CD4-positive, alpha-beta T cell (primary cell): Measurements from ENCODE around the gene MORC3. TPM values are rescaled to one million over a fixed set of nuclear protein-coding genes. Genes with fewer than 3 reads are reported as not detected.

ENCODE experiments used
- ATAC-seq: fragments of 200-7000 bp; cut with Tn5 transposase; one replicate; pipeline ENCODE4 v1.10.0; 2022; ENCODE audit warnings: mild to moderate bottlenecking; ENCODE audit not compliant: poor library complexity
- CTCF ChIA-PET: fragments of 350-600 bp; sonication (Branson Sonifier 250); formaldehyde crosslinking; loops from one replicate; lab custom pipeline; 2021; ENCODE audit warnings: antibody characterized with exemption, inconsistent platforms; lab: Charles Lee
- POLR2A ChIA-PET: fragments of 350-600 bp; sonication (Branson Sonifier 250); formaldehyde crosslinking; loops from one replicate; lab custom pipeline; 2021; ENCODE audit warnings: antibody characterized with exemption, inconsistent platforms; lab: Charles Lee
- DNase-seq, 14 experiments: peaks; one replicate each; pipeline ENCODE4 v3.0.0-alpha.2; 2013 to 2020; ENCODE audit warnings: mixed read lengths in 2 of 14
- H3K27ac ChIP-seq, 2 donors: one replicate each; pipeline versions ENCODE4 v1.5.1 to v1.7.0; 2013; ENCODE audit warnings: low read length in 2 of 2, low read depth in 1 of 2, mild to moderate bottlenecking in 1 of 2
- H3K27me3 ChIP-seq, 2 experiments: 1 replicate in 1 of 2; 2 replicates in 1 of 2; pipeline versions ENCODE4 v1.6.1 to v1.7.0; 2013; ENCODE audit warnings: low read length in 2 of 2, control low read depth in 1 of 2, mild to moderate bottlenecking in 1 of 2, moderate library complexity in 1 of 2; ENCODE audit not compliant: insufficient read depth in 2 of 2, control insufficient read depth in 1 of 2
- H3K36me3 ChIP-seq: one replicate; pipeline ENCODE4 v1.6.1; 2013; ENCODE audit warnings: low read length, control low read depth; ENCODE audit not compliant: insufficient read depth
- H3K4me1 ChIP-seq: one replicate; pipeline ENCODE4 v1.6.1; 2013; ENCODE audit warnings: low read length, control low read depth; ENCODE audit not compliant: insufficient read depth
- H3K4me3 ChIP-seq: one replicate; pipeline ENCODE4 v1.5.1; 2013; ENCODE audit warnings: mild to moderate bottlenecking, low read length, moderate library complexity
- H3K9me3 ChIP-seq, 2 experiments: 1 replicate in 1 of 2; 2 replicates in 1 of 2; pipeline versions ENCODE4 v1.6.1 to v1.7.0; 2013; ENCODE audit warnings: low read length in 2 of 2, mild to moderate bottlenecking in 2 of 2, control low read depth in 1 of 2, moderate library complexity in 1 of 2; ENCODE audit not compliant: control insufficient read depth in 1 of 2, insufficient read depth in 1 of 2
- H3K27ac Mint-ChIP-seq: one replicate; pipeline ENCODE4 v1.8.0; 2020; ENCODE audit warnings: mixed read lengths
- H3K27me3 Mint-ChIP-seq: one replicate; pipeline ENCODE4 v1.8.0; 2021; ENCODE audit warnings: mixed read lengths
- H3K36me3 Mint-ChIP-seq: one replicate; pipeline ENCODE4 v1.8.0; 2021; ENCODE audit warnings: low read depth, mixed read lengths
- H3K4me1 Mint-ChIP-seq: one replicate; pipeline ENCODE4 v1.8.0; 2021; ENCODE audit warnings: low read depth, mixed read lengths
- H3K4me3 Mint-ChIP-seq: one replicate; pipeline ENCODE4 v1.8.0; 2020; ENCODE audit warnings: mild to moderate bottlenecking, mixed read lengths
- H3K9me3 Mint-ChIP-seq: one replicate; pipeline ENCODE4 v1.8.0; 2020; ENCODE audit warnings: mixed read lengths
- CTCF ChIP-seq: fragments of 200-600 bp; IDR thresholded peaks from one replicate; pipeline ENCODE4 v1.8.0; 2022; ENCODE audit warnings: antibody characterized with exemption, mild to moderate bottlenecking
- intact Hi-C, 2 experiments: fragments of 100-400 bp; cut with DNase I in 1 of 2; cut with micrococcal nuclease in 1 of 2; formaldehyde crosslinking; loops; one replicate each; pipeline versions ENCODE4 v1.15.1 to v1.9.0; 2023 to 2025; cut with DNase I, micrococcal nuclease
- total RNA-seq, 174 experiments: library from RNA in 2 of 174; stranded (reverse) in 2 of 174; gene quantifications; one replicate each; pipeline ENCODE4 v1.2.3 and lab custom pipeline; 2021 to 2026

The MORC3 gene
- total RNA-seq, 2 experiments from 2014 or later, result 70.2 to 71.0 TPM

GRCh38 chr21:36423771-36424433 is 103.9 kb downstream of the MORC3 start:
- POLR2A ChIA-PET, result no interaction called here
- Mint-ChIP-seq H3K27me3 (no peaks in the 10 kb centered on the region), H3K4me1 (no peaks in the 10 kb centered on the region), H3K9me3 (no peaks in the 10 kb centered on the region), H3K4me3 (no peak overlapping the region), H3K27ac (no peak overlapping the region), H3K36me3 (no peaks in the 10 kb centered on the region)
- Histone ChIP-seq H3K4me3 (no peak overlapping the region), H3K36me3 (no peaks in the 10 kb centered on the region), H3K27ac (no peak overlapping the region), H3K4me1 (no peaks in the 10 kb centered on the region), H3K27me3 (no peaks in the 10 kb centered on the region), H3K9me3 (no peaks in the 10 kb centered on the region)
- no peak for TF ChIP-seq CTCF
- DNase-seq (no peak), ATAC-seq (no peak)
- CTCF ChIA-PET, result no interaction called here
- intact Hi-C loops, result loop anchor here in 1 of 2 experiments (10.0 kb wide), 1 partner anchor 501 kb away; no protein-coding TSS in a partner anchor

GRCh38 chr21:36424592-36424991 is 104.6 kb downstream of the MORC3 start:
- no peak for TF ChIP-seq CTCF
- no peaks in the 10 kb centered on the region for H3K27me3 ChIP-seq
- Mint-ChIP-seq H3K36me3 (no peaks in the 10 kb centered on the region), H3K27me3 (no peaks in the 10 kb centered on the region), H3K9me3 (no peaks in the 10 kb centered on the region), H3K27ac (no peak overlapping the region), H3K4me3 (no peak overlapping the region), H3K4me1 (no peaks in the 10 kb centered on the region)
- ATAC-seq (no peak), DNase-seq (no peak)
- no peaks in the 10 kb centered on the region for H3K36me3 ChIP-seq
- no peak overlapping the region for H3K4me3 ChIP-seq
- peaks cover under 1% of the 10 kb centered on the region for H3K4me1 ChIP-seq
- no peak overlapping the region for H3K27ac ChIP-seq
- POLR2A ChIA-PET, result no interaction called here
- H3K9me3 ChIP-seq, result no peaks in the 10 kb centered on the region
- CTCF ChIA-PET, result no interaction called here
- intact Hi-C loops, result loop anchor here in 1 of 2 experiments (10.0 kb wide), 1 partner anchor 500 kb away; no protein-coding TSS in a partner anchor

GRCh38 chr21:36425286-36425685 is 105.3 kb downstream of the MORC3 start:
- Mint-ChIP-seq H3K36me3 (no peaks in the 10 kb centered on the region), H3K4me1 (peaks cover 7% of the 10 kb centered on the region), H3K9me3 (no peaks in the 10 kb centered on the region), H3K27me3 (peaks cover 6% of the 10 kb centered on the region), H3K27ac (no peak overlapping the region), H3K4me3 (no peak overlapping the region)
- Histone ChIP-seq H3K4me1 (peaks cover 8% of the 10 kb centered on the region), H3K9me3 (no peaks in the 10 kb centered on the region), H3K27ac (no peak overlapping the region), H3K4me3 (no peak overlapping the region), H3K36me3 (no peaks in the 10 kb centered on the region), H3K27me3 (no peaks in the 10 kb centered on the region)
- ChIA-PET POLR2A (no interaction called here), CTCF (no interaction called here)
- no peak for ATAC-seq
- no peak for TF ChIP-seq CTCF
- intact Hi-C loops, result loop anchor here in 1 of 2 experiments (10.0 kb wide), 1 partner anchor 500 kb away; no protein-coding TSS in a partner anchor
- DNase-seq, result no peak

Other genes with a start within 250 kb of the MORC3 start
- gene CBR3, start 185.1 kb upstream of the MORC3 start, total RNA-seq, result 1 to 10 TPM; 2.6 to 3.0 TPM
- gene DOP1B, start 163.4 kb upstream of the MORC3 start, total RNA-seq, result 10 to 100 TPM; 11.0 to 12.7 TPM
- gene CHAF1B, start 65.2 kb downstream of the MORC3 start, total RNA-seq, result 1 to 10 TPM; 4.5 to 4.8 TPM
- gene CLDN14, start 159.9 kb downstream of the MORC3 start, total RNA-seq, result not detected